ENCODE data around the gene FSTL5.

FSTL5 gene

GRCh38 chr4:161658676-161659075 lies 505.1 kb downstream of the FSTL5 start:
- Histone ChIP-seq H3K4me3 (ENCODE audit: low read depth in 1 of 2, low read length in 2 of 2) (no peak overlapping the region), H3K79me2 (ENCODE audit: insufficient read depth, low read length) (no peaks in the 10 kb centered on the region), H3K9ac (ENCODE audit: low read depth, low read length) (no peak overlapping the region), H2AFZ (ENCODE audit: low read depth, low read length) (no peak overlapping the region), H3K27me3 (ENCODE audit: insufficient read depth, low read length, poor library complexity) (no peaks in the 10 kb centered on the region), H4K20me1 (ENCODE audit: insufficient read depth, low read length) (no peaks in the 10 kb centered on the region), H3K27ac (ENCODE audit: low read length) (no peak overlapping the region), H3K4me2 (ENCODE audit: insufficient read depth, low read length) (no peak overlapping the region), H3K36me3 (ENCODE audit: insufficient read depth, low read length) (no peaks in the 10 kb centered on the region), H3K4me1 (ENCODE audit: insufficient read depth, low read length) (no peaks in the 10 kb centered on the region), H3K9me3 (ENCODE audit: insufficient read depth, low read length, severe bottlenecking) (no peaks in the 10 kb centered on the region)
- no peak for TF ChIP-seq EZH2 (IDR thresholded peaks at IDR 0.05; ENCODE audit: borderline replicate concordance, low read depth, low read length, severe bottlenecking)
- no peak for TF ChIP-seq CTCF (IDR thresholded peaks at IDR 0.05; ENCODE audit: borderline replicate concordance, extremely low read depth, low read length, poor library complexity, severe bottlenecking)
- ATAC-seq (ENCODE audit: insufficient read depth, low read depth) (no peak), DNase-seq (no peak)

GRCh38 chr4:161657616-161658015 lies 506.2 kb downstream of the FSTL5 start:
- no peak overlapping the region for H3K4me3 ChIP-seq (ENCODE audit: low read depth in 1 of 2, low read length in 2 of 2)
- H3K27ac ChIP-seq (ENCODE audit: low read length), result no peak overlapping the region
- H3K9ac ChIP-seq (ENCODE audit: low read depth, low read length), result no peak overlapping the region
- H3K79me2 ChIP-seq (ENCODE audit: insufficient read depth, low read length), result no peaks in the 10 kb centered on the region
- no peaks in the 10 kb centered on the region for H3K36me3 ChIP-seq (ENCODE audit: insufficient read depth, low read length)
- H2AFZ ChIP-seq (ENCODE audit: low read depth, low read length), result no peak overlapping the region
- H3K27me3 ChIP-seq (ENCODE audit: insufficient read depth, low read length, poor library complexity), result no peaks in the 10 kb centered on the region
- DNase-seq, result no peak
- H3K9me3 ChIP-seq (ENCODE audit: insufficient read depth, low read length, severe bottlenecking), result no peaks in the 10 kb centered on the region
- no peaks in the 10 kb centered on the region for H4K20me1 ChIP-seq (ENCODE audit: insufficient read depth, low read length)
- no peak for ATAC-seq (ENCODE audit: insufficient read depth, low read depth)
- no peak for TF ChIP-seq CTCF (IDR thresholded peaks at IDR 0.05; ENCODE audit: borderline replicate concordance, extremely low read depth, low read length, poor library complexity, severe bottlenecking)
- TF ChIP-seq EZH2 (IDR thresholded peaks at IDR 0.05; ENCODE audit: borderline replicate concordance, low read depth, low read length, severe bottlenecking), result no peak
- no peaks in the 10 kb centered on the region for H3K4me1 ChIP-seq (ENCODE audit: insufficient read depth, low read length)
- no peak overlapping the region for H3K4me2 ChIP-seq (ENCODE audit: insufficient read depth, low read length)

GRCh38 chr4:161656594-161656993 lies 507.2 kb downstream of the FSTL5 start:
- Histone ChIP-seq H3K27ac (ENCODE audit: low read length) (no peak overlapping the region), H3K9me3 (ENCODE audit: insufficient read depth, low read length, severe bottlenecking) (no peaks in the 10 kb centered on the region), H2AFZ (ENCODE audit: low read depth, low read length) (no peak overlapping the region), H3K79me2 (ENCODE audit: insufficient read depth, low read length) (no peaks in the 10 kb centered on the region), H3K36me3 (ENCODE audit: insufficient read depth, low read length) (no peaks in the 10 kb centered on the region), H3K4me1 (ENCODE audit: insufficient read depth, low read length) (no peaks in the 10 kb centered on the region), H3K9ac (ENCODE audit: low read depth, low read length) (no peak overlapping the region), H3K4me3 (ENCODE audit: low read depth in 1 of 2, low read length in 2 of 2) (no peak overlapping the region), H4K20me1 (ENCODE audit: insufficient read depth, low read length) (no peaks in the 10 kb centered on the region), H3K27me3 (ENCODE audit: insufficient read depth, low read length, poor library complexity) (no peaks in the 10 kb centered on the region), H3K4me2 (ENCODE audit: insufficient read depth, low read length) (no peak overlapping the region)
- DNase-seq (no peak), ATAC-seq (ENCODE audit: insufficient read depth, low read depth) (no peak)
- TF ChIP-seq EZH2 (IDR thresholded peaks at IDR 0.05; ENCODE audit: borderline replicate concordance, low read depth, low read length, severe bottlenecking) (no peak), CTCF (IDR thresholded peaks at IDR 0.05; ENCODE audit: borderline replicate concordance, extremely low read depth, low read length, poor library complexity, severe bottlenecking) (no peak)

- no peaks in the 10 kb centered on the region for H3K27me3 ChIP-seq (ENCODE audit: insufficient read depth, low read length, poor library complexity)
Measured at GRCh38 chr4:161655148-161655547, 508.7 kb downstream of the FSTL5 start.

More at GRCh38 chr4:161655148-161655547, 508.7 kb downstream of the FSTL5 start:
- Histone ChIP-seq H3K4me1 (ENCODE audit: insufficient read depth, low read length) (no peaks in the 10 kb centered on the region), H2AFZ (ENCODE audit: low read depth, low read length) (no peak overlapping the region), H3K9ac (ENCODE audit: low read depth, low read length) (no peak overlapping the region), H3K79me2 (ENCODE audit: insufficient read depth, low read length) (no peaks in the 10 kb centered on the region), H3K9me3 (ENCODE audit: insufficient read depth, low read length, severe bottlenecking) (no peaks in the 10 kb centered on the region), H4K20me1 (ENCODE audit: insufficient read depth, low read length) (no peaks in the 10 kb centered on the region), H3K36me3 (ENCODE audit: insufficient read depth, low read length) (no peaks in the 10 kb centered on the region), H3K4me2 (ENCODE audit: insufficient read depth, low read length) (no peak overlapping the region), H3K4me3 (ENCODE audit: low read depth in 1 of 2, low read length in 2 of 2) (no peak overlapping the region), H3K27ac (ENCODE audit: low read length) (no peak overlapping the region)
- ATAC-seq (ENCODE audit: insufficient read depth, low read depth) (no peak), DNase-seq (no peak)
- TF ChIP-seq CTCF (IDR thresholded peaks at IDR 0.05; ENCODE audit: borderline replicate concordance, extremely low read depth, low read length, poor library complexity, severe bottlenecking), result no peak
- no peak for TF ChIP-seq EZH2 (IDR thresholded peaks at IDR 0.05; ENCODE audit: borderline replicate concordance, low read depth, low read length, severe bottlenecking)

Measured in DND-41 (cell line).